A673 (cell line): ENCODE data around the gene DDX51. TPM values are rescaled to one million over a fixed set of nuclear protein-coding genes. Genes with fewer than 3 reads are reported as not detected.

Experiments
- BruUV-seq: library from RNA; stranded (reverse); fragments of 400-500 nt; replicated peaks from 2 replicates; lab custom pipeline; 2021; lab: Mats Ljungman, UMichigan
- CTCF ChIA-PET: fragments of 300-600 bp; sonication (Branson Sonifier 250); formaldehyde crosslinking; loops from one replicate; lab custom pipeline; 2022; ENCODE audit warnings: antibody characterized with exemption; lab: Charles Lee
- POLR2A ChIA-PET: fragments of 300-600 bp; sonication (Branson Sonifier 250); formaldehyde crosslinking; loops from one replicate; lab custom pipeline; 2022; ENCODE audit warnings: antibody characterized with exemption; ENCODE audit not compliant: low non-redundant PET; lab: Charles Lee
- DNase-seq: peaks from one replicate; pipeline ENCODE4 v3.0.0-alpha.2; 2015; ENCODE audit warnings: low spot score
- H3K27ac ChIP-seq: fragments of 200-600 bp; sonication (generic); 2 replicates; pipeline ENCODE4 v1.5.1; 2016; ENCODE audit warnings: mixed run types, low read depth, mild to moderate bottlenecking, mixed read lengths, antibody characterized with exemption, low read length; ENCODE audit not compliant: poor library complexity, severe bottlenecking
- H3K27me3 ChIP-seq: fragments of 200-600 bp; sonication (generic); replicated peaks from 2 replicates; pipeline ENCODE4 v1.6.1; 2017; ENCODE audit warnings: mixed run types, low read depth, mild to moderate bottlenecking, mixed read lengths, antibody characterized with exemption, low read length; ENCODE audit not compliant: insufficient read depth, poor library complexity
- H3K36me3 ChIP-seq: fragments of 200-600 bp; sonication (generic); 2 replicates; pipeline ENCODE4 v1.6.1; 2016; ENCODE audit warnings: mixed run types, mild to moderate bottlenecking, mixed read lengths, antibody characterized with exemption, low read length; ENCODE audit not compliant: insufficient read depth, poor library complexity, severe bottlenecking
- H3K4me1 ChIP-seq: fragments of 200-600 bp; sonication (generic); 2 replicates; pipeline ENCODE4 v1.6.1; 2017; ENCODE audit warnings: mixed run types, mild to moderate bottlenecking, mixed read lengths, antibody characterized with exemption, low read length; ENCODE audit not compliant: insufficient read depth, poor library complexity, severe bottlenecking
- H3K4me3 ChIP-seq: fragments of 200-600 bp; sonication (generic); 2 replicates; pipeline ENCODE4 v1.5.1; 2016; ENCODE audit warnings: low read depth, mixed run types, mild to moderate bottlenecking, mixed read lengths, low read length; ENCODE audit not compliant: poor library complexity, severe bottlenecking
- H3K9me3 ChIP-seq: fragments of 200-600 bp; sonication (generic); 2 replicates; pipeline ENCODE4 v1.6.1; 2016; ENCODE audit warnings: mixed run types, low read depth, mild to moderate bottlenecking, mixed read lengths, antibody characterized with exemption, low read length; ENCODE audit not compliant: poor library complexity, severe bottlenecking
- EZH2 ChIP-seq: fragments of 200-600 bp; sonication (generic); IDR thresholded peaks from 2 replicates; pipeline ENCODE4 v1.6.1; 2017; ENCODE audit warnings: borderline replicate concordance, low read depth, mild to moderate bottlenecking, mixed read lengths, antibody characterized with exemption, low read length; ENCODE audit not compliant: poor library complexity, severe bottlenecking
- intact Hi-C: fragments of 100-400 bp; cut with micrococcal nuclease; formaldehyde crosslinking; loops from one replicate; pipeline ENCODE4 v1.10.0; 2022; ENCODE audit not compliant: unreplicated experiment
- total RNA-seq: library from RNA; stranded (reverse); gene quantifications from 2 replicates; pipeline ENCODE4 v1.2.3, GENCODE V29; 2021
- TF ChIP-seq, protein P1 (sequence below): fragments of 300-800, 200-600 bp; sonication (generic); conservative IDR thresholded peaks from 2 replicates; pipeline ENCODE4 v1.5.1; 2017; ENCODE audit warnings: low read depth, mild to moderate bottlenecking, antibody characterized with exemption, low read length, moderate library complexity, mixed read lengths

The DDX51 gene
- total RNA-seq, 1 experiment from 2014 or later, result 38.9 TPM

GRCh38 chr12:132188451-132188901 is 44.4 kb upstream of the DDX51 start:
- CTCF ChIA-PET, result no interaction called here
- no peak for DNase-seq
- no peaks in the 10 kb centered on the region for H3K27me3 ChIP-seq
- no peaks in the 10 kb centered on the region for H3K9me3 ChIP-seq
- no peaks in the 10 kb centered on the region for H3K36me3 ChIP-seq
- no peak overlapping the region for H3K27ac ChIP-seq
- no peak overlapping the region for H3K4me3 ChIP-seq
- peaks cover 21% of the 10 kb centered on the region for H3K4me1 ChIP-seq
- POLR2A ChIA-PET, result no interaction called here
- BruUV-seq, result no TSS peak
- TF ChIP-seq, protein P1, sequence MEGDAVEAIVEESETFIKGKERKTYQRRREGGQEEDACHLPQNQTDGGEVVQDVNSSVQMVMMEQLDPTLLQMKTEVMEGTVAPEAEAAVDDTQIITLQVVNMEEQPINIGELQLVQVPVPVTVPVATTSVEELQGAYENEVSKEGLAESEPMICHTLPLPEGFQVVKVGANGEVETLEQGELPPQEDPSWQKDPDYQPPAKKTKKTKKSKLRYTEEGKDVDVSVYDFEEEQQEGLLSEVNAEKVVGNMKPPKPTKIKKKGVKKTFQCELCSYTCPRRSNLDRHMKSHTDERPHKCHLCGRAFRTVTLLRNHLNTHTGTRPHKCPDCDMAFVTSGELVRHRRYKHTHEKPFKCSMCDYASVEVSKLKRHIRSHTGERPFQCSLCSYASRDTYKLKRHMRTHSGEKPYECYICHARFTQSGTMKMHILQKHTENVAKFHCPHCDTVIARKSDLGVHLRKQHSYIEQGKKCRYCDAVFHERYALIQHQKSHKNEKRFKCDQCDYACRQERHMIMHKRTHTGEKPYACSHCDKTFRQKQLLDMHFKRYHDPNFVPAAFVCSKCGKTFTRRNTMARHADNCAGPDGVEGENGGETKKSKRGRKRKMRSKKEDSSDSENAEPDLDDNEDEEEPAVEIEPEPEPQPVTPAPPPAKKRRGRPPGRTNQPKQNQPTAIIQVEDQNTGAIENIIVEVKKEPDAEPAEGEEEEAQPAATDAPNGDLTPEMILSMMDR, result no peak
- TF ChIP-seq EZH2, result no peak
- intact Hi-C loops, result no loop called here

- H3K4me3 ChIP-seq, result no peak overlapping the region
- no peaks in the 10 kb centered on the region for H3K27me3 ChIP-seq
- DNase-seq, result no peak
- H3K36me3 ChIP-seq, result no peaks in the 10 kb centered on the region
- intact Hi-C loops, result no loop called here
- H3K27ac ChIP-seq, result no peak overlapping the region
- ChIA-PET POLR2A (no interaction called here), CTCF (no interaction called here)
- TF ChIP-seq, protein P1, result no peak
- no peak for TF ChIP-seq EZH2
- no peaks in the 10 kb centered on the region for H3K9me3 ChIP-seq
- no TSS peak for BruUV-seq
- peaks cover 21% of the 10 kb centered on the region for H3K4me1 ChIP-seq
Measured at GRCh38 chr12:132187646-132188450, 43.7 kb upstream of the DDX51 start.

- TF ChIP-seq EZH2, result no peak
- TF ChIP-seq, protein P1, result no peak
- peaks cover 21% of the 10 kb centered on the region for H3K4me1 ChIP-seq
- ChIA-PET POLR2A (no interaction called here), CTCF (no interaction called here)
- no peak overlapping the region for H3K27ac ChIP-seq
- BruUV-seq, result no TSS peak
- H3K36me3 ChIP-seq, result no peaks in the 10 kb centered on the region
- no peaks in the 10 kb centered on the region for H3K9me3 ChIP-seq
- H3K4me3 ChIP-seq, result no peak overlapping the region
- H3K27me3 ChIP-seq, result no peaks in the 10 kb centered on the region
- intact Hi-C loops, result no loop called here
- DNase-seq, result no peak
Measured at GRCh38 chr12:132186857-132187620, 42.9 kb upstream of the DDX51 start.
